Astrocyte (in vitro differentiated cells and primary cell): Measurements from ENCODE around the gene LRRC45. TPM values are rescaled to one million over a fixed set of nuclear protein-coding genes. Genes with fewer than 3 reads are reported as not detected.

Experiments
- DNase-seq: peaks from one replicate; pipeline ENCODE4 v3.0.0-alpha.2; 2010; ENCODE audit warnings: low read depth
- FAIRE-seq: peaks from 2 replicates; lab custom pipeline; 2011; peaks lifted over from hg19 to GRCh38; lab: Jason Lieb, UNC
- H2AFZ ChIP-seq: 2 replicates; pipeline ENCODE4 v1.6.0; 2012; ENCODE audit warnings: low read depth, low read length, inconsistent platforms
- H3K27ac ChIP-seq: 2 replicates; pipeline ENCODE4 v1.5.1; 2011; ENCODE audit warnings: low read depth, low read length, inconsistent platforms
- H3K27me3 ChIP-seq: 2 replicates; pipeline ENCODE4 v1.6.0; 2011; ENCODE audit warnings: low read length, inconsistent platforms; ENCODE audit not compliant: insufficient read depth
- H3K36me3 ChIP-seq: 2 replicates; pipeline ENCODE4 v1.5.1; 2011; ENCODE audit warnings: low read length, inconsistent platforms; ENCODE audit not compliant: insufficient read depth
- H3K4me1 ChIP-seq: 2 replicates; pipeline ENCODE4 v1.5.1; 2011; ENCODE audit warnings: low read length, inconsistent platforms; ENCODE audit not compliant: insufficient read depth
- H3K4me2 ChIP-seq: 2 replicates; pipeline ENCODE4 v1.6.0; 2012; ENCODE audit warnings: low read length, inconsistent platforms
- H3K4me3 ChIP-seq: 2 replicates; pipeline ENCODE4 v1.5.1; 2011; ENCODE audit warnings: low read depth, mild to moderate bottlenecking, low read length, inconsistent platforms; ENCODE audit not compliant: insufficient read depth
- H3K79me2 ChIP-seq: 2 replicates; pipeline ENCODE4 v1.6.0; 2012; ENCODE audit warnings: mild to moderate bottlenecking, low read length, inconsistent platforms; ENCODE audit not compliant: insufficient read depth
- H3K9ac ChIP-seq: 2 replicates; pipeline ENCODE4 v1.6.0; 2012; ENCODE audit warnings: mild to moderate bottlenecking, low read length, inconsistent platforms
- H3K9me3 ChIP-seq: 2 replicates; pipeline ENCODE4 v1.5.1; 2012; ENCODE audit warnings: low read depth, mild to moderate bottlenecking, low read length, inconsistent platforms; ENCODE audit not compliant: insufficient read depth
- H4K20me1 ChIP-seq: 2 replicates; pipeline ENCODE4 v1.6.0; 2012; ENCODE audit warnings: low read length, inconsistent platforms; ENCODE audit not compliant: insufficient read depth
- H3K27ac Mint-ChIP-seq: one replicate; pipeline ENCODE4 v1.8.0; 2021; ENCODE audit warnings: mild to moderate bottlenecking, mixed read lengths; ENCODE audit not compliant: unreplicated experiment
- H3K27me3 Mint-ChIP-seq: one replicate; pipeline ENCODE4 v1.8.0; 2021; ENCODE audit warnings: low read depth, mixed read lengths; ENCODE audit not compliant: unreplicated experiment
- H3K36me3 Mint-ChIP-seq: one replicate; pipeline ENCODE4 v1.8.0; 2021; ENCODE audit warnings: low read depth, mixed read lengths; ENCODE audit not compliant: unreplicated experiment
- H3K4me1 Mint-ChIP-seq: one replicate; pipeline ENCODE4 v1.8.0; 2021; ENCODE audit warnings: low read depth, mixed read lengths; ENCODE audit not compliant: unreplicated experiment
- H3K4me3 Mint-ChIP-seq: one replicate; pipeline ENCODE4 v1.8.0; 2021; ENCODE audit warnings: mild to moderate bottlenecking, moderate library complexity, mixed read lengths; ENCODE audit not compliant: unreplicated experiment
- H3K9me3 Mint-ChIP-seq: one replicate; pipeline ENCODE4 v1.8.0; 2021; ENCODE audit warnings: mild to moderate bottlenecking, mixed read lengths; ENCODE audit not compliant: unreplicated experiment
- CTCF ChIP-seq: IDR thresholded peaks from 2 replicates; pipeline ENCODE4 v1.5.1; 2011; ENCODE audit warnings: low read depth, mild to moderate bottlenecking, inconsistent platforms, low read length, moderate library complexity; ENCODE audit not compliant: insufficient read depth
- EZH2 ChIP-seq: IDR thresholded peaks from 2 replicates; pipeline ENCODE4 v1.6.1; 2012; ENCODE audit warnings: mild to moderate bottlenecking, low read length, inconsistent platforms; ENCODE audit not compliant: insufficient read depth
- total RNA-seq: library from RNA; stranded (reverse); gene quantifications from 2 replicates; pipeline ENCODE4 v1.2.1, GENCODE V29; 2021

Gene LRRC45
- total RNA-seq, 1 donor from 2014 or later: 6.6 TPM

DNA sequence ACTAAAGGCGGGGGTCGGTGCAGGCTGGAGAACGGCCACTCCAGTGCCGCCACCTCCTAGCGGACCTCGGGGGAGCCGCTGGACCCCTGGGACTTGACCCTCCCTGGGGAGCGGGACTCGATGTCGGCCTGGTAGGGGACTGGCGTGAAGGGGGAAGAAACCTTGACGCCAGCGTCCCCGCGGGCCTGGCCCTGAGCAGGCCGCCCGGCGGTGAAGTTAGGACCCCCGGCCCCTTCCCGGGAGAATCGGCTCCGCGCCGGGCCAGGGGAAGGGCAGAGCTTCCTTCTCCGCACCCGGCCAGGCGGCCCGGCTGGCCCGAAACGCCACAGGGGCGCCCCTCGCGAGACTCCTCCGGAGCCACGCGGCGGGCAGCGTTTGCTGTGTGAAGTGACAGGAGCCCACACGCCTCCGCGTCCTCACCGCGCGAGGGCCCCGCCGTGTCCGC, 42.1 kb downstream of the LRRC45 start:
- H2AFZ ChIP-seq: peak overlapping the region; percentile 66
- peaks cover 12% of the 10 kb centered on the region for H3K4me1 ChIP-seq
- H3K27ac Mint-ChIP-seq: no peak overlapping the region
- H3K4me3 ChIP-seq: peak overlapping the region; percentile 71
- H3K27me3 Mint-ChIP-seq: no peaks in the 10 kb centered on the region
- TF ChIP-seq CTCF: no peak
- no peak for TF ChIP-seq EZH2
- DNase-seq (peak; percentile 12), FAIRE-seq (no peak)
- H3K36me3 ChIP-seq: peaks cover 2% of the 10 kb centered on the region
- peaks cover 20% of the 10 kb centered on the region for H4K20me1 ChIP-seq
- H3K27me3 ChIP-seq: no peaks in the 10 kb centered on the region
- H3K79me2 ChIP-seq: peaks cover 30% of the 10 kb centered on the region
- H3K4me3 Mint-ChIP-seq: peak overlapping the region; percentile 76
- peaks cover 2% of the 10 kb centered on the region for H3K36me3 Mint-ChIP-seq
- no peaks in the 10 kb centered on the region for H3K9me3 Mint-ChIP-seq
- no peaks in the 10 kb centered on the region for H3K9me3 ChIP-seq
- H3K4me2 ChIP-seq: peak overlapping the region; percentile 96
- H3K4me1 Mint-ChIP-seq: no peaks in the 10 kb centered on the region
- H3K27ac ChIP-seq: peak overlapping the region; percentile 33
- peak overlapping the region; percentile 92 for H3K9ac ChIP-seq

GRCh38 chr17:82065638-82066303, 42.7 kb downstream of the LRRC45 start, which contains the start of gene DUS1L:
TSS of gene DUS1L (minus strand) at chr17:82065804. CDS start at chr17:82065059, 745 bp downstream.
- no peaks in the 10 kb centered on the region for H3K36me3 Mint-ChIP-seq
- no peaks in the 10 kb centered on the region for H3K9me3 ChIP-seq
- no peak within 1 kb of the TSS for H3K27ac Mint-ChIP-seq
- no peaks in the 10 kb centered on the region for H3K27me3 ChIP-seq
- peak within 1 kb of the TSS; percentile 71 for H3K4me3 ChIP-seq
- peaks cover 30% of the 10 kb centered on the region for H3K79me2 ChIP-seq
- H3K36me3 ChIP-seq: peaks cover 2% of the 10 kb centered on the region
- peaks cover 17% of the 10 kb centered on the region for H4K20me1 ChIP-seq
- DNase-seq: peak; percentile 19
- H3K4me3 Mint-ChIP-seq: peak within 1 kb of the TSS; percentile 84
- H3K4me1 Mint-ChIP-seq: no peaks in the 10 kb centered on the region
- H3K27ac ChIP-seq: peak within 1 kb of the TSS; percentile 33
- peak within 1 kb of the TSS; percentile 96 for H3K4me2 ChIP-seq
- H3K27me3 Mint-ChIP-seq: no peaks in the 10 kb centered on the region
- FAIRE-seq: no peak
- TF ChIP-seq EZH2 (no peak), CTCF (no peak)
- H3K9ac ChIP-seq: peak within 1 kb of the TSS; percentile 92
- peaks cover 12% of the 10 kb centered on the region for H3K4me1 ChIP-seq
- no peaks in the 10 kb centered on the region for H3K9me3 Mint-ChIP-seq
- peak within 1 kb of the TSS; percentile 99 for H2AFZ ChIP-seq

DNA sequence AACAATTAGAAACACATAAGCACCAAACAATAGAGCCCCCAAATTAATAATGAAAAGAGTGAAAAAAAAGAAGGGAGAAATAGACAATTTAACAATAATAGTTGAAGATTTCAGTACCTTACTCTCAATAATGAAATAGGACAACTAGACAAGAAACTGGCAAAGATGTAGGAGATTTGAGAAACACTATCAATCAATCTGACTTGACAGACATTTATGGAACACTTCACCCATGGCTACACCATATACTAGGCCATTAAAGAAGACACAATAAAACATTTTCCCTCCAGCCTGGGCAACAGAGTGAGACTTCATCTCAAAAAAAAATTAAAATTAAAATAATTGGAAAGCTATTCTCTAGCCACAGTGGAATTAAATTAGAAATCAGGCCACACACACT, 47.5 kb downstream of the LRRC45 start:
- Histone ChIP-seq H2AFZ (no peak overlapping the region), H3K27me3 (no peaks in the 10 kb centered on the region), H3K36me3 (no peaks in the 10 kb centered on the region), H3K9me3 (no peaks in the 10 kb centered on the region), H3K4me2 (no peak overlapping the region), H3K9ac (no peak overlapping the region), H3K79me2 (peaks cover 8% of the 10 kb centered on the region), H3K4me3 (no peak overlapping the region), H4K20me1 (no peaks in the 10 kb centered on the region), H3K4me1 (peaks cover 6% of the 10 kb centered on the region), H3K27ac (no peak overlapping the region)
- TF ChIP-seq EZH2 (no peak), CTCF (no peak)
- no peak for DNase-seq
- Mint-ChIP-seq H3K4me1 (no peaks in the 10 kb centered on the region), H3K4me3 (no peak overlapping the region), H3K36me3 (no peaks in the 10 kb centered on the region), H3K27ac (no peak overlapping the region), H3K9me3 (no peaks in the 10 kb centered on the region), H3K27me3 (peaks cover 3% of the 10 kb centered on the region)
- FAIRE-seq: no peak
